Urothelium cell line (cell line): ENCODE results near the gene TRIP11.

Source experiments
- DNase-seq: peaks from one replicate; pipeline ENCODE4 v3.0.0; 2011; ENCODE audit warnings: low spot score, mixed read lengths
- FAIRE-seq: peaks from 2 replicates; lab custom pipeline; 2011; peaks lifted over from hg19 to GRCh38; lab: Jason Lieb, UNC

The TRIP11 gene

GRCh38 chr14:92012121-92012748, 27.6 kb downstream of the TRIP11 start:
- FAIRE-seq, result no peak
- no peak for DNase-seq

- no peak for DNase-seq
- FAIRE-seq, result no peak
Observed at GRCh38 chr14:92010644-92011043, 29.2 kb downstream of the TRIP11 start.

GRCh38 chr14:92009604-92010003, 30.3 kb downstream of the TRIP11 start:
- DNase-seq, result no peak
- no peak for FAIRE-seq

- DNase-seq, result no peak
- FAIRE-seq, result no peak
Observed at GRCh38 chr14:92005019-92005418, 34.8 kb downstream of the TRIP11 start.

GRCh38 chr14:92004062-92004461, 35.8 kb downstream of the TRIP11 start:
- no peak for DNase-seq
- FAIRE-seq, result no peak

GRCh38 chr14:91998667-91999570, 40.9 kb downstream of the TRIP11 start:
- no peak for DNase-seq
- FAIRE-seq, result no peak

- DNase-seq (no peak), FAIRE-seq (no peak)
Observed at GRCh38 chr14:91997492-91997891, 42.4 kb downstream of the TRIP11 start.

GRCh38 chr14:91996948-91997371, 42.9 kb downstream of the TRIP11 start:
- FAIRE-seq (no peak), DNase-seq (peak; percentile 6)

- DNase-seq, result no peak
- FAIRE-seq, result no peak
Observed at GRCh38 chr14:91987192-91987591, 52.7 kb downstream of the TRIP11 start.

GRCh38 chr14:91985521-91986255, 54.2 kb downstream of the TRIP11 start:
- FAIRE-seq (no peak), DNase-seq (no peak)

- no peak for FAIRE-seq
- DNase-seq, result no peak
Observed at GRCh38 chr14:91985008-91985407, 54.9 kb downstream of the TRIP11 start.

- FAIRE-seq (no peak), DNase-seq (no peak)
Observed at GRCh38 chr14:91983588-91983987, 56.3 kb downstream of the TRIP11 start.

- FAIRE-seq, result no peak
Observed at GRCh38 chr14:91980157-91980556, 59.7 kb downstream of the TRIP11 start.

GRCh38 chr14:91977884-91978283, 62.0 kb downstream of the TRIP11 start:
- no peak for FAIRE-seq
- DNase-seq, result no peak

More at GRCh38 chr14:91980157-91980556, 59.7 kb downstream of the TRIP11 start:
- peak; percentile 60 for DNase-seq

- no peak for FAIRE-seq
Observed at GRCh38 chr14:91975763-91976162, 64.1 kb downstream of the TRIP11 start.

GRCh38 chr14:91971188-91971778, 68.6 kb downstream of the TRIP11 start:
- FAIRE-seq (no peak), DNase-seq (no peak)

More at GRCh38 chr14:91975763-91976162, 64.1 kb downstream of the TRIP11 start:
- no peak for DNase-seq

GRCh38 chr14:91968280-91968679, 71.6 kb downstream of the TRIP11 start:
- DNase-seq, result no peak
- no peak for FAIRE-seq

GRCh38 chr14:91964724-91965123, 75.1 kb downstream of the TRIP11 start:
- no peak for FAIRE-seq
- no peak for DNase-seq

- DNase-seq, result no peak
- FAIRE-seq, result no peak
Observed at GRCh38 chr14:91964011-91964410, 75.8 kb downstream of the TRIP11 start.

GRCh38 chr14:91963465-91963864, 76.4 kb downstream of the TRIP11 start:
- no peak for FAIRE-seq
- no peak for DNase-seq
